Thymus (tissue), 11 donors: ENCODE measurements around the gene GAB4. TPM values are rescaled to one million over a fixed set of nuclear protein-coding genes. Genes with fewer than 3 reads are reported as not detected.

Experiments used
- DNase-seq, 9 donors: peaks; one replicate each; pipeline ENCODE4 v3.0.0-alpha.2; 2013; ENCODE audit warnings: low spot score in 9 of 9, low read depth in 6 of 9, missing footprints in 1 of 9
- H3K27ac ChIP-seq, 2 donors: one replicate each; pipeline ENCODE4 v1.5.1; 2013; ENCODE audit warnings: control low read depth in 1 of 2, low read depth in 1 of 2, low read length in 1 of 2, mild to moderate bottlenecking in 1 of 2, moderate library complexity in 1 of 2
- H3K27me3 ChIP-seq, 2 donors: one replicate each; pipeline ENCODE4 v1.5.1; 2013; ENCODE audit warnings: low read length in 1 of 2; ENCODE audit not compliant: control insufficient read depth in 2 of 2, insufficient read depth in 1 of 2
- H3K36me3 ChIP-seq, 2 donors: one replicate each; pipeline ENCODE4 v1.5.1; 2013; ENCODE audit warnings: low read length in 1 of 2, mild to moderate bottlenecking in 1 of 2, moderate library complexity in 1 of 2; ENCODE audit not compliant: control insufficient read depth in 2 of 2, insufficient read depth in 2 of 2
- H3K4me1 ChIP-seq, 2 donors: one replicate each; pipeline ENCODE4 v1.5.1; 2013; ENCODE audit warnings: low read length in 2 of 2; ENCODE audit not compliant: control insufficient read depth in 2 of 2, insufficient read depth in 2 of 2
- H3K4me3 ChIP-seq, 2 donors: one replicate each; pipeline ENCODE4 v1.5.1; 2013; ENCODE audit warnings: low read length in 2 of 2, control low read depth in 1 of 2, mild to moderate bottlenecking in 1 of 2
- H3K9me3 ChIP-seq, 2 donors: one replicate each; pipeline ENCODE4 v1.5.1; 2013; ENCODE audit warnings: low read length in 1 of 2, mild to moderate bottlenecking in 1 of 2; ENCODE audit not compliant: control insufficient read depth in 2 of 2, insufficient read depth in 1 of 2
- WGBS: extraction: QIAGEN DNeasy Blood & Tissue Kit; methylation state at CpG from one replicate; pipeline ENCODE4 v1.1.7; 2013; 5-methylcytosine and 5-hydroxymethylcytosine counted together
- polyA plus RNA-seq: library from polyadenylated mRNA; stranded (reverse); fragments of 200-250 nt; gene quantifications from one replicate; pipeline ENCODE4 v1.2.3, GENCODE V29; 2013
- total RNA-seq: library from RNA; stranded (reverse); fragments of 120-200 nt; gene quantifications from one replicate; pipeline ENCODE4 v1.2.4, GENCODE V29; 2013
- donor health status: healthy.

GAB4 gene
- total and polyA plus RNA-seq, 2 donors: under 0.01 to 0.02 TPM

GRCh38 chr22:16963189-16963945, 44.7 kb downstream of the GAB4 start:
- DNase-seq: no peak
- 91% methylated on average over 18 of the region's 18 CpGs for WGBS
- H3K27ac ChIP-seq: no peak overlapping the region
- no peaks in the 10 kb centered on the region for H3K36me3 ChIP-seq
- H3K4me3 ChIP-seq: no peak overlapping the region
- no peaks in the 10 kb centered on the region for H3K4me1 ChIP-seq
- no peaks in the 10 kb centered on the region for H3K9me3 ChIP-seq
- H3K27me3 ChIP-seq: no peaks in the 10 kb centered on the region

- 95% methylated on average over 7 of the region's 7 CpGs for WGBS
- Histone ChIP-seq H3K27me3 (no peaks in the 10 kb centered on the region), H3K27ac (no peak overlapping the region), H3K9me3 (no peaks in the 10 kb centered on the region), H3K4me1 (no peaks in the 10 kb centered on the region), H3K4me3 (no peak overlapping the region), H3K36me3 (no peaks in the 10 kb centered on the region)
- DNase-seq: no peak
Measured at GRCh38 chr22:16962501-16962900, 45.5 kb downstream of the GAB4 start.

DNA sequence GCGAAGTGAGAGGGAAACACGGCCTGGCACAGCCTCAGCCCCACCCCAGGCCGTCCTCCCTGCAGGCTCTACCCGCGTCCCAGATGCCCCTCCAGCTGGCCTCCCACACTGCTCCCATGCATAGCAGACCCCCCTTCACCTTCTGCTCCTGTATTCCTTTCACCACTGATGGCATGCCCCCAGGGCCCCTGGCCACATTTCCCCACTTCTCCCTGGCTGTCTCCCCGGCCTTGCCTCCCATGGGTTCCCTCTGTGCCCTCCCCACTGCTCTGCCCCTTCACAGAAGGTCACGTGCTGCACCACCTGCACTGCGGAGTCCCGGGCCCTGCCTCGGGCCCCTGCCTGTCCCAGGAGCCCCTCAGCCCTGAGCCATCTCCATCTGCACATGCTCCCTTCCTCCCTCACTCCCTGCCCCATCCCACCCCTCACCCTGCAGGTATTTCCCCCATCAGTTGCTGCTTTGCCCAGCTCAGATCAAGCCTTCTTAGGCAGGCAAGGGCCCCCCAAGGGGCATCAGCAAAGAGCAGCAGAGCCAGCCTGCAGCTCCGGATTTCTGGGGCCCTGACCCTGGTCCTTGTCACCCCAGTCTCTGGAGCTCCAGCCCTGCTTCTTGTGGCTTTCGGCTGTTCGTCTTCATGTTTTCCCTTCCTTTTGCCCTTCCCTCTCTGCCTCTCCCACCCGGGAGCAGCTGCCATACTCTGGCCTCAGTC, 46.4 kb downstream of the GAB4 start:
- H3K9me3 ChIP-seq: no peaks in the 10 kb centered on the region
- 94% methylated on average over 14 of the region's 14 CpGs for WGBS
- H3K36me3 ChIP-seq: no peaks in the 10 kb centered on the region
- DNase-seq: no peak
- H3K4me3 ChIP-seq: no peak overlapping the region
- H3K4me1 ChIP-seq: no peaks in the 10 kb centered on the region
- no peak overlapping the region for H3K27ac ChIP-seq
- H3K27me3 ChIP-seq: no peaks in the 10 kb centered on the region

GRCh38 chr22:16960884-16961249, 47.2 kb downstream of the GAB4 start:
- Histone ChIP-seq H3K4me1 (no peaks in the 10 kb centered on the region), H3K36me3 (no peaks in the 10 kb centered on the region), H3K27ac (no peak overlapping the region), H3K27me3 (no peaks in the 10 kb centered on the region), H3K4me3 (no peak overlapping the region), H3K9me3 (no peaks in the 10 kb centered on the region)
- DNase-seq: no peak
- 94% methylated on average over 4 of the region's 4 CpGs for WGBS

DNA sequence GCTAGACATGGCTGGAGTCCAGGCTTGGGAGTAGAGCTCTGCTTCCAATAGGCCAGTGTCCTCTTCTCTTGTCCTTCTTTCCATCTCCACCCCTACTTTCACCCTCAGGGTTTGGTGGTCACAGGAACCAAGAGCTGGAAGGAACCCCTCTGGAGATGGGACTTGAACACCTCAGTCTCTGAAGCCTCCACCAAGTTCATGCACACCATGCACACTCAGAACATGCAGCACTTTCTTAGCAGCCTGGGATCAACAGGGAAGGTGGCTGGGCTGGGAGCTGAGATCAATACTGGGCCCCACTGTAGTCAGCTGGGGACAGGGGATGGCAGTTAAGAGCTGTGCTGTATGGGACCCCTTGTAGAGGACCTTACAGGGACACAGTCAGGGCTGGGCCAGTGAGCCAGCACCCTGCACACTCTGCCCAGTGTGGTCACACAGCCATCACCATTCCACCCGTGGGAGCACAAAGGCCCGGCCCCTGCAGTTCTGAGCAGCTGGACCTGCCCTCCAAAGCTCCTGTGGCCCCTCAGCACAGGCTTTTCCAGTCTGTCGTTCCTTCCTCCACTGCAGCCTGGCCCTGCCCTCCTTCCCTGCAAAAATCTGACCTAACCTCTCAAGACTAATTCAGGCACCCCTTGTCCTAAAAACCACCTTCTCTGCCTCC, 47.7 kb downstream of the GAB4 start:
- H3K36me3 ChIP-seq: no peaks in the 10 kb centered on the region
- H3K27me3 ChIP-seq: no peaks in the 10 kb centered on the region
- H3K9me3 ChIP-seq: no peaks in the 10 kb centered on the region
- H3K4me3 ChIP-seq: no peak overlapping the region
- no peak overlapping the region for H3K27ac ChIP-seq
- 95% methylated on average over 3 of the region's 3 CpGs for WGBS
- H3K4me1 ChIP-seq: no peaks in the 10 kb centered on the region
- DNase-seq: no peak

- Histone ChIP-seq H3K27me3 (no peaks in the 10 kb centered on the region), H3K27ac (no peak overlapping the region), H3K36me3 (no peaks in the 10 kb centered on the region), H3K4me1 (no peaks in the 10 kb centered on the region), H3K4me3 (no peak overlapping the region), H3K9me3 (no peaks in the 10 kb centered on the region)
- DNase-seq: no peak
- 95% methylated on average over 10 of the region's 10 CpGs for WGBS
Measured at GRCh38 chr22:16959345-16959930, 48.6 kb downstream of the GAB4 start.

DNA sequence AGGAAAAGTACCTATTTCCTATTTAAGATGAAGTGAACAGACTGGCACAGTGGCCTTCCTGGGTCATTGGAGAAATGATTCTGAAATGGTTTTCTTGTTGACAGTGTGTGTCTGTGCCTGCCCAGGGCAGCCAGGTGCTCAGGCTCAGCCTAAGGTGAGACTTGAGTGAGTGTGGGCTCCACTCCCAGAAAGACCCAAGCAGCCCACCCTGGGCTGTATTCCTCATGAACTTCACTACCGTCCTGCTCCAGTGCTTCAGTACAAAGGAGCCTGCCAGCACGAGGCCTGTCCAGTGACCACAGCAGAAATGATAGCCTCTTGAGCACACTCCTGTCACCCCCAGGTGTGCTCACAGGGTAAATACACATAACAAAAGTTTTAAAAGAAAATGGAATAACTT, 49.5 kb downstream of the GAB4 start:
- WGBS: 97% methylated on average over 2 of the region's 2 CpGs
- no peak overlapping the region for H3K27ac ChIP-seq
- no peaks in the 10 kb centered on the region for H3K4me1 ChIP-seq
- no peaks in the 10 kb centered on the region for H3K27me3 ChIP-seq
- H3K9me3 ChIP-seq: no peaks in the 10 kb centered on the region
- H3K4me3 ChIP-seq: no peak overlapping the region
- H3K36me3 ChIP-seq: no peaks in the 10 kb centered on the region
- no peak for DNase-seq

GRCh38 chr22:16957781-16958180, 50.2 kb downstream of the GAB4 start:
- Histone ChIP-seq H3K27ac (no peak overlapping the region), H3K9me3 (no peaks in the 10 kb centered on the region), H3K4me3 (no peak overlapping the region), H3K36me3 (no peaks in the 10 kb centered on the region), H3K27me3 (no peaks in the 10 kb centered on the region), H3K4me1 (no peaks in the 10 kb centered on the region)
- 96% methylated on average over 7 of the region's 7 CpGs for WGBS
- DNase-seq: no peak

DNA sequence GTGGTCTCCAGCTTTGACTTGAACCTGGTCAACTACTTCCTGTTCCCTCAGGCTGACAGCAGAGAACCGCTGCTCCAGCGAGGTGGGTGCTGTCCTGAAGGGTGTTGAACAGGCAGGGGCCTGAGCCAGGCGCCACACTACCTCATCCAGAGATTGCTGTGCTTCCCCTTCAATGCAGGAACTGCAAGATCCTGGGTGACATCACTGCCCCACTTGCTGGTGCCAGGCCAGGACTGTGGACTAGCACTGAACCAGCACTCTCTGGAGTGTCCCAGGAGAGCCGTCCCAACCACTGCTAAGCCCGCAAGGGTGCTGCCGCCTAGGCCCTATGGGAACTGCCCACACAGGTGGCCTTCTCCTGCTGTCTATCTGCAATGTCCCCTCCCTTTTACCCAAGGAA, 51.7 kb downstream of the GAB4 start:
- Histone ChIP-seq H3K27ac (no peak overlapping the region), H3K4me1 (no peaks in the 10 kb centered on the region), H3K9me3 (no peaks in the 10 kb centered on the region), H3K36me3 (no peaks in the 10 kb centered on the region), H3K4me3 (no peak overlapping the region), H3K27me3 (no peaks in the 10 kb centered on the region)
- WGBS: 68% methylated on average over 6 of the region's 6 CpGs
- no peak for DNase-seq
